HuH-7.5 (cell line): ENCODE results near the gene PROM1.
A peak's percentile ranks its signal among the peaks of the same experiment; 100 is the strongest.

Experiments
- DNase-seq: peaks from one replicate; pipeline ENCODE4 v3.0.0; 2011; ENCODE audit warnings: low spot score

Gene PROM1

DNA sequence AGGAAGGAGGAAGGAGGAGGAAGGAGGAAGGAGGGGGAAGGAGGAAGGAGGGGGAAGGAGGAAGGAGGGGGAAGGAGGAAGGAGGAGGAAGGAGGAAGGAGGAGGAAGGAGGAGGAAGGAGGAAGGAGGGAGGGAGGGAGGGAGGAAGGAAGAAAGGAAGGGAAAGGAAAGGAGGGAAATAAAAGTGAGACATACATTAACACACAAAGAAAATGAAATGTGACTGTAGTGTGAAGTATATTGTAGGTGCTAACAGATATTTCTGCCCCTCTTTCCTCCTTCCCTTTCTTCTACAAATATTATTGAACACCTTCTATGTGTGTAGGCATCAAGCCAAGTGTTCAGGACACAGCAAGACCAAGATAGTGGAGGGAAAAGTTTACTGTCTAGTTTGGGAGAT lies 26.4 kb upstream of the PROM1 start:
- no peak for DNase-seq

DNA sequence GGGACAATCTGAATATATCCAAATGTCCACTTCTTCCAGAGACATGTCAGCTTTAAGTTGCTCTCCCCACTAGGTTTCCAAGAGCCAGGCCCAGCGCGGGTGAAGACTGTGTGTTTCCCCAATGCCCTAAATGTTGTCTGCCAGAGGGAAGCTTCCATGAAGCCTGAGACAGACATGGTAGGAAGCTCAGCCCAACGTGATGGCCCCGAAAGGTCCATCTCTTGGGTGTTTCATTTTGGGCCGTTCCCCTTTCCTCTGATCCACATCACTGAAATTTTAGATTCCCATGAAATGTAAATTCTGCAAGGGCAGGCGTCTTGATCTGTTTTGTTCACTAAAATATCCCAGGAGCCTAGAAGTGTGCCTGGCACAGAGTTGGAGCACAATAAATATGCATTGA lies 25.4 kb upstream of the PROM1 start:
- DNase-seq: no peak

DNA sequence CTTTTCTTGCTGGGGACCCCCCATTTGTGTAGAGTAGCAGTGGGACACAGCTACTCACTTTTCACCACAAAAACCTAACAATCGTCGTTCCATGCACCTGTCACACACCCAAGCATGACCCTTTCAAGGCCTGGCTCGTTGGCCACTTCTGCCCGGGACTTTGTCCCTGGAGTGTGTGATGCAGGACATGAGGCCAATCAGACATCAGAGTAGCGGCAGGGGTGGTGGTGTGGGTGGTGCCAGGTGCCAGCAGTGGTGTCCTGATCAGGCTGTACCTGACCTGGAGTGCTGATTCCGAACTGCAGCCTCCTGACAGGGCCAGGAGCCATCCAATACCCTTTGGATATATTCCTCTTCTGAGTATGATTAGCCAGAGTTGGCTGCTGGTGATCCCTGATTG lies 23.1 kb upstream of the PROM1 start:
- DNase-seq: no peak

DNA sequence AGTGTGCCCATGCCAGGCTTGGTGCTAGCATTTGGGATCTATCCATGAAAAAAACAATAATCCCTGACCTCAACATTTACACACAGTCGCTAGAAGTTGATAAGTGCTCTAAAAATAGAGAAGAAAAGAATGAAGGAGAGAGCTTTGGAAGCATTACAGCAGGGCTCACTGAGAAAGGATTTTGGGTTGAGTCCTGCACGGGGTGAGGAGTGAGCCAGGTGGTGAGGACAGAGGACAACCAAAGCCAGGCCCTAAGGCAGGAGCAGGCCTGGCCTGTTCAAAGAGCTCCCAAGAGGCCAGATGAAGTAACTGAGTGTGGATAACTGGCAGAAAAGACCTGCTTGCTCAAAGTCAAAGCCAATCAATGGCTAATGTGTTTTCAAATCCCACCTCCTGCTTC lies 20.7 kb upstream of the PROM1 start:
- no peak for DNase-seq

DNA sequence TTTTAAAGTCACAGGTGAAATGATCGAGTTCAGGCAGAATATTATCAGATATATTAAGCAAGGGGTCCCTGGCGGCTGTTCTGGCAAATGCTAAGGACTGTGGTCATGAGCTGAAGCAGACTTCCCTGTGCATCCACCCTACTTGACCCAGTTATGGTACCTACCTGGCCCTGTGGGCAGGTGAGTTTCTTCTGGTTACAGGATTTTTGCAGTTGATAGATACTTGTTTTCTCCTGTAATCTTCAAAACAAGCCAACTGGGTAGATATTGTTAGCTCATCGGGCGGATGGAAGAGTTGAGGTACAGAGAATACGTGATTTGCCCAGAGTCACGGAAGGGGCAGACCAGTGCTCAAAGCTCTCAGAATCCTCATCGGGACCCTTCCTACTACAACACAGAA lies 18.5 kb upstream of the PROM1 start:
- DNase-seq: no peak

DNA sequence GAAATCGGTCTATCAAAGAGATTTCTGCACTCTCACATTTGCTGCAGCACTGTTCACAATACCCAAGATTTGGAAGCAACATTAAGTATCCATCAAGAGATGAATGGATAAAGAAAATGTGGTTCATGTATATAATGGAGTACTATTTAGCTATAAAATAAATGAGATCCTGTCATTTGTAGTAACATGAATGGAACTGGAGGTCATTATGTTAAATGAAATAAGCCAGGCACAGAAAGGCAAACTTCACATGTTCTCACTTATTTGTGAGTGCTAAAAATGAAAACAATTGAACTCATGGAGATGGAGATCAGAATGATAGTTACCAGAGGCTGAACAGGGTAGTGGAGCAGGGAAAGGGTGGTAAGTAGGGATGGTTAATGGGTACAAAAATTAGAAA lies 17.0 kb upstream of the PROM1 start:
- no peak for DNase-seq

DNA sequence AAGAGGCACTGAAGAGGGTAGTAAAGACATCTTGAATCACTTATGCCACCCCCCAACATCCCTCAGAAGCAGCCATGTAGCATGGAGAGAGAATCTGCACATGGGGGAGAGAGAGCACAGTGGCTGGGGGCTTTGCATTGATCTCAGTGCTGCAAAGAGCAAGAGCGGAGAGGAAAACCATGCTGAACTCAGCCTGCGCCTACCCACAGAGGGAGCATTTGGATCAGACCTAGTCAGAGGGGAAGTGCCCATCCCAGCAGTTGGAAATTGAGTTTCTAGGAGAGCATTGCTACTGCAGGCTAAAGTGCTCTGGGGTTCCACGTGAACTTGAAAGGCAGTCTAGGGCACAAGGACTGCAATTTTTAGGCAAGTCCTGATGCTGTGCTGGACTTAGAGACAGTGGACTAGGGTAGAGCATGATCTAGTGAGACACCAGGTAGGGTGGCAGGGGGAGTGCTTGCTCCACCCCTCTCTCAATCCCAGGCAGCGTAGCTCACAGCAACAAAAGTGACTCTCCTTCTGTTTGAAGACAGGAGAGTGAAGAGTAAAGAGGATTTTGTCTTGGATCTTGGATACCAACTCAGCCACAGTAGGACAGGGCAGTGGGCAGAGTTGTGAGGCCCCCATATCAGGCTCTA lies 9.0 kb upstream of the PROM1 start:
- no peak for DNase-seq

DNA sequence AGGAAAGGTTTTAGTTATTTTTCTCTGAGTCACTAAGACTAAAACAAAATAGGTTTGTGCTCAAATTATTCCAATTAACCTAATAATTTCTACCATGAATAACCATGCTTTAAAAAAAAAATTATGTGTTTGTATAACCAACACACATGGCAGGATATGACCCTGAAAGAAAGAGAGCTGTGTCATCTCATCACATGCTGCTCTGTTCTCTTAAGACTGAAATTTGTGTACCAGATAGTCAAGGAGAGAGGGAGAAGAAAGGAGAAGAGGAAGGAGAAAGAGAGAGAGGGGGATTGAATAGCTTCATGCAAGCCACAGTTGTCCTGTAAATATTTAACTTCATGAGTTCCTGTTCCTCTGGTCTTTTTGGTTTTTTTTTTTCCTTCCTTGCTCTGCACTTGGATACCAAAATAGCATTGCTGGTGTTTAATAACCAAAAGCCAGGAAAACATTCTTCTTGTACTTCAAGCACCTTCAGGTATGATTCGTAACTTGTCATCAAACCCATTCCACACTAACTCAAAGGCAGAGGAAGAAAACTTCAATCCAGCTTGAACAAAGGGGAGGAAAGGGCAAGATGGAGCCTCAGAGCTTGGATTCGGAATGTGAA lies 6.4 kb upstream of the PROM1 start:
- no peak for DNase-seq

DNA sequence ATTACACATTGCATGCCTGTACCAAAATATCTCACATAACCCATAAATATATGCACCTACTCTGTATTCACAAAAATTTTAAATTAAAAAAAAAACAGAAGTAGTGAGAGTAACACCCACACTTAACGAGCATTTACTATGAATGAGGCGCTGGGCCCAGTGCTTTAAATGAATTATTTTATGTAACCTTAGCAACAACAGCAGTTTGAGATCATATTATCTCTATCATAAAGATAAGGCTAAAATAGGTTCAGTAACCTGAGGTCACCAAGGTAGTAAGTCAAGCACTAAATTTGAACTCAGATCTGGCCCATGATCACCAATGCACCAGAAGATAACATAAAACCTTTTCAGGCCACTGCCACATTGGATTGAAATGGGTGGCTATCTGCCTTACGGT lies 5.3 kb upstream of the PROM1 start:
- DNase-seq: no peak

DNA sequence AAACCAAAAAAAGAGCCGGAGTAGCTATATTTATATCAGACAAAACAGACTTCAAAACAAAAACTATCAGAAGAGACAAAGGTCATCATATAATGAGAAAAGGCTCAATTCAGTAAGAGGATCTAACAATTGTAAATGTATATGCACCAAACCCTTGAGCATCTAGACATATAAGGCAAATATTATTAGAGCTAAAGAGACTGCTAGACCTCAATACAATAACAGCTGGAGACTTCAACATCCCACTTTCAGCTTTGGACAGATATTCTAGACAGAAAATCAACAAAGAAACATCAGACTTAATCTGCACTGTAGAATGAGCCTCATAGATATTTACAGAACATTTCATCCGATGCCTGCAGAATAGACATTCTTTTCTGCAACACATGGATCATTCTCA lies 4.8 kb upstream of the PROM1 start:
- DNase-seq: no peak

DNA sequence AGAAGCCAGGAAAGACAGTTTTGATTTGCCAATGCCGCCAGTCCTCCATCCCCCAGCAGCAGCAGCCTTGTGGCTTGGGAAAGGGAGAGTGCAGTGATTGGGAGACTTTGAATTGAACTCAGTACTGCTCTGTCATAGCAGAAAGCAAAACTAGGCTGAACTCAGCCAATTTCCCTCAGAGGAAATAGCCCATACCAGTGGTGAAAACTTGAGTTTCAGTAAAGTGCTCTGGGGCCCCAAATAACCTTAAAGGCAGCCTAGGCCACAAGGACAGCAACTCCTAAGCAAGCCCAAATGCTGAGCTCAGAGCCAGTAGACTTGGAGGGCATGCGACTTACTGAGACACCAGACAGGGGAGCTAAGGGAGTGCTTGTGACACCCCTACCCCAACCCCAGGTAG lies 2.0 kb upstream of the PROM1 start:
- DNase-seq: no peak

DNA sequence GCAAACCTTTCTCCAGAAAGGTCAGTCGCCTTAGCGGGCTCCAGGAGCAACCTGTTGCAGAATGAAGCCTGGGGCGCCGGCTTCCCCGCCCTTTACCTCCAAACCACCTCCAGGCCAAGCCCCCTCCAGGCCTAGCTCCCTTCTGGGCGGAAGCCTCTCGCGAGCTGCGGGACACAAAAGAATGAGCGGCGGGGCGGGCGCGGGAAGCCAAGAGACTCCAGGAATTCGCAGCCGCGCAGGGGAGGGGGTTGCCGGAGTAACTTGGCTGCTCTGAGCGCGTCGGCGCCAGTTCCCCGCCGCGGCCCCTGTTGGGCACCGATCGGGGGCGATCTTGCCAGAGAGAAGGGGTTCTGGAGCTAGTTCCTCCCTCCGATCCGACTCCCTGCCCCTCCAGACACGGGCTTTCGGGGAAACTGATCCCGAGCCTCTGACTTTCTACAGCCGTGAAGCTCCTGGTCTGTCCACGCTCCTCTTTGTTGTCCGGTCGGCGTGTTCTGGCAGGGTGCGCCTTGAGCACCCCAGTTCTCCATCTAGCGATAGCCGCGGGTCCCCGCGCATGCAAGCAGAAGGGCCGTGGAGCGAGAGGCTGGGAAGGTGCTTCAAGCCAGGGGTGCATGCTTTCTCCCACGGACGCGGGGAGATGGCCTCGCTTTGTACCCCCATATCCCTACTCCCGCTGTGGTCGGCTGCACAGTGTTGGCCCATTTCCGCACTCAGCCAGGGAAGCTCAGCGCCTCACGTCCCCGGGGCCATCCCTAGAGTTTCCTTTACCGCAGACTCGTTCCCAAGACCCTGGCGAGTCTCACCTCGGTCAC lies 1.2 kb downstream of the PROM1 start:
- DNase-seq: peak; percentile 86

DNA sequence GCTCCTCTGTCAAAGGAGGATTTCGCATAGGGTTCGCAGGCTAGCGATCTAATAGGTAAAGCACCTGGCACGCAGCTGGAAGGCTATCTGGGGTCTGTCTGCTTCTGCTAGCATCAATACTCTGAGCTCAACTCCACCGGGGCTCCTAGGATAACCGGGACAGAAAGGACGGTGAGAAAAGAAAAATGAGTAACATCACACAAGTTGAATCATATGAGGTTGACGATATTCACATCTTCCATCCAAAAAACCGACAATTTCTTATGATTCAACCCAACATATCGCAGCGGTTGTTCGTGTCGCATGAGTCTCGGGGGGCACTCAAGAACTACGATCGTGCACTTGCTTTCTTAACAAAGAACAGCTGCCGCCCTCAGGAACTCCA lies 1.8 kb downstream of the PROM1 start:
- DNase-seq: peak; percentile 35

DNA sequence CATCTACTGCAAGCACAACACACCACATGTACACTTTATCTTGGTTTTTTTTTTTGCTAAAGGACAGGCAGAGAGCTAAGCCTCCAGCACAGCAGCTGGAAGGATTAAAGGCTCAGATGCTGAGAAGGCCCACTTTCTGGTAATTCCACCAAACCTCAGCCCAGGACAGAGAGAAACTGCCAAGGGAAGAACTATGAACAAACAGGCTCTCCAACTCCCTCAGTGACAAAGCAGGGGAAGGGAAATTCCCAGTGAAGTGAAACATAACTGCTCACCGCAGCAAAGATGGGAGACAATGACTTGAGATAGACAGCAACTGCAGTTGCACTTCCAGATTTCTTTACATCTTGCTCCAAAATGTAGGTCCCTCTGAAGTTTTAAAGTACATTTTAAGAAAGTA lies 4.8 kb downstream of the PROM1 start:
- no peak for DNase-seq

DNA sequence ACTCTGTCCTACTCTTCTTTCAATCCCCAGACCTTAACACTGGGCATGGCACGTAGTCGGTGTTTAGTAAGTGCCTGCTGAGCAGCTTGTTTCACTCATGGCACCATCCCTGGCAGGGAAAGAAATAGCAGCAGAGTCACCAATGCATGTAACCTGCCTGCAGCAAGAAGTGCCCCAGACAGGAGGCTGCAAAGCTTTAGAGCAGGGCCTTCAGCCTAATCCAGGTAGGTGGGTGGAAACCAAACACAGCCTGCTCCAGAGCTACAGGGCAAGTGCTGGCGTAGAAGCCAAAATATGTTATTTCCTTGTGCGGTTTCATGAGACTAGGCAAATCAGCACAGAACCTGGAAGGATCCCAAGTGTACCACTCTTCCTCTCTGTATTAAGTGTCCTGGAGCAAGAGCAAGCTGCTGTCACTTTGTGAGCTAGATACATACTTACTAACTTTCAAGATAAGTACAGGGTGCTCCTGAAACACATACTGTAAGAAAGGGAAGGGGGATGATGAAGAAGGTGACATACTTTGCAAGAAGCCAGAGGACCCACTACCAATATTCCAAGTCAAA lies 5.5 kb downstream of the PROM1 start:
- no peak for DNase-seq

DNA sequence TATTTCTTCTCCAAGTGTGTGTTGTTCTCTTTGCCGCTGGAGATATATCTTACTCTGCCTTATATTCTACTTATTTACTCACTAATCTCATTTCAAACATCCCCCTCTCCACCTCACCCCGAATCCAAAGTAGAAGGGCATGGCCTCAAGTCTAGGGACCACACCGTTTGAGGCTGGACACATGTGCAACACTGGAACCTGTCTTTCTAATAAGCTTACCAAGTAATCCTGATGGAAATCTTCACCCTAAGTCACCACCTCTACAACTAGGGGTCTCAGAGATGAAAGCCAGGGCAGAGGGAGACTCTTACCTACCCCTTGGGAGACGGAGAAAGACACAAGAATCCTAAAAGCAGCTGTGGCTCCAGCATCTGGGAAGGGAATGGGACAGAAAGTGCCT lies 6.0 kb downstream of the PROM1 start:
- DNase-seq: no peak

DNA sequence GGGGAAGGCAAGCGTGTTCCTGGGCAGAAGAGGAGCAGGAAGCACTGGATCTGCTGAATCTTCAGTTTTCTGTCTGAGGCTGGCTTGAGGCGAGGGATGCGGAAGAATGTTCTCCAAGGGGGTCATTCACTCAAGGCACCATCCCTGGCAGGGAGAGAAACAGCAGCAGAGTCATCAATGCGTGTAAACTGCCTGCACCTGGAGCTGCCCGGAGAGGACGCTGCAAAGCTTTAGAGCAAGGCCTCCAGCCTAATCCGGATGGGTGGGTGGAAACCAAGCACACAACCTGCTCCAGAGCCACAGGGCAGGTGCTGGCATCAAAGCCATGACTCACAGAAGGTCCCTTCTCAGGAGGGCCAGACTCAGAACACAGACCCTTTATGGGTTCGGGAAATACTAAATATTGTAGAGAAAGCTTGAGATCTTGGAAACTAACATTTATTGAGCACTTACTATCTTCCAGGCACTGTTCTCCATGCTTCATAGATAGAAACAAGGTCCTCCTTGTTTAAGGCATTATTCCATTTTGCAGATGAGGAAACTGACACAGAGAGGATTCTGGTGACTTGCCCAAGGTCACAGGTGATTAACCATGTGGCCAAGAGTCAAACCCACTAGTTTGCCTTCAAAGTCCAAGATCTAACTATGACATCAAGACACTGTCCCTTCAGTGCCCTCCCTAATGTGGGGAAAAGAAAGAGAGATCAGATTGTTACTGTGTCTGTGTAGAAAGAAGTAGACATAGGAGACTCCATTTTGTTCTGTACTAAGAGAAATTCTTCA lies 7.7 kb downstream of the PROM1 start:
- DNase-seq: no peak

DNA sequence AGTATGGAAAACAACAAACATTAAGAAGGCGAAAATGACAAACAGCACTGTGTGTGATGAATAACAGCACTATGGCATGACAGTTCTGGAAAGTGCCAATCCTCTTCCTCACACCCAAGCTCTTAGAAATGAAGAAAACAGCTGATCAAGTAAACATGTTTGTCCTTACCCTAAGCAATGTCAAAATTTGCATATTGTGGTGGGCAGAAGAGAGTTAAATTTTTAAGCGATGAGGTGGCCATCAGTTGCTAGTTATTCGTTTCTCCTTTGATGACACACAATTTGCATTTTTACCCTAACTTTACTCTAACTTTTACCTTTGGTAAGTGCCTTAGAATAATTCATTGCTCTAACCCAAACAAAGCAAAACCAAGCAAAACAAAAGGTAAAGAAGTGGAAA lies 8.8 kb downstream of the PROM1 start:
- no peak for DNase-seq

DNA sequence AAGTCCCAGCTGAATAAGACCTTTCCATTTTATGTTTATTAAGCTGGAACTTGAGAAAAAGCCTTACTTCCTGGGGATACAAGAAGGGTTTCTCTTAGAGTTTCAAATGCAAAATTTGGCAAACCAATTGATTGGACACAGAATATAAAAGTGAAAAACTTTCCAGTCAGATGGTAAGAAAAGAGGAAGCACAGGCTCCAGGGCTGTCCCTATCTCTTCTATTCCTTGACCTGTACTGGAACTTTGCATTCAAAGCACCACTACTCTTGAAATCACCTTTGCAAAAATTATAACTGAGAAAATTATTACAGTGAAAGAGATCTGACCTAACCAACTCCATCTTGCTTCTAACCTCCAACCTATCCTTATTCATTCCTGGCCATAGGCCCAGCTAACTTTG lies 11.7 kb downstream of the PROM1 start:
- no peak for DNase-seq

DNA sequence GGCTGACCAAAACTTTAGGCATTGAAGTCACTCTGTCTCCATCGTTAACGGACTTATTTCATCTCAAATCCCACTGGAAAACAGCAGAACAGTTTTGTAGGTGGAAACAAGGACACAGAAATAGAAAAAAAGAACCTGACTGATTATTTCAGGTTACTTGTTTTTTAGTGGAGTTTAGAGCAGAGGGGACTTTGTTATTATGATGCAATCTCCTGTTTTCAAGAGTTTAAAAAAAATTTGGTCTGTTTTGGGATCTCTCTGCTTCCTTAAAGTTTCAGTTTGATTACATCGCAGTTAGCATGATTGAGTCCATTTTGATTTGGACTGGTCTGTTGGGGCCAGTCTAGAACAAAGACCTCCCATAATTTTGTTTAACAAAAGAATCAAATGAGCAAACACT lies 13.6 kb downstream of the PROM1 start:
- DNase-seq: no peak

DNA sequence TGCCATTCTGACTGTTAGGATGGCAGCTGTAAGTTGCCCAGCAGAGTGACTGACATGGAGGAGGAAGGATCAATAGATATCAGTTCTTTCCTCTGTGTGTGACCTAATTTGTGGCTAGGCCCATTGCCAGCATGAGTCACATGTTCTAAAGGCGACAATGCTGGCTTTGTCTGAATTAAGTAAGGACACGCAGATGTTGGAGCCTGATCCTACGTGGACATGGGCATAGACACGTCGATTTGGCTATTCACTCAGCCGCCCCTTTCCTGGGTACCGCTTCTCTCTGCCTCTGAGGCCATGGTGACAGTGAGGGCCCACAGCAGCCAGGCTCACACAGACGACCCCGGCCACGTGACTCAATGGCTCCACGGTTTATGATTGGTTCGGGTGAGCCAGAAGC lies 16.3 kb downstream of the PROM1 start:
- DNase-seq: no peak

DNA sequence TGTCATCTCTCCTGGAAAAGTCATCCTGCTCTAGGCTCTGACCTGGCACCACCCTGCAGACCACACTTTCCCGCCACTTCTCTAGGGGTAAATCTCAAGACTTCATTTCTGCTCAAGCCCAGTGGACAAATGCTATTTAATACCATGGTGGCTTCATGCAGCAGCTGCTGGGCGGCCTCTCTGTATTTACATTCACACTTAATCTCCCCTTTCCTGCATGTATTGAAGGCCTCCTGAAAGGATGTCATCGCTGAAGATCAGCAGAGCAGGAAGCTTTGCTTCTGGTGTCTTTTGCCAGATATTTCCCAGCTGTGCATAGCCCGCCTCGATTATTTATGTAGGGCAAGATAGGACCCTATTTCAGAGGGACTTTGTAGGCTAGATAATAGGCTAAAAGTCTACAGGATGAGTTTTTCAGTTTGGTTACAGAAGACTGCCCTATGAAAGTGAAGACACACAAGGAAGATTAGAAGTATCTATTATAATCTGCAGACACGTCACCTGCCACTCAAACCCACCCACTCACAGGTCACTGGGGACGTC lies 17.2 kb downstream of the PROM1 start:
- no peak for DNase-seq
